ENCODE measurements around the gene DLG4.
A peak's percentile ranks its signal among the peaks of the same experiment; 100 is the strongest.
"Not testable (repeated sequence)": the region's sequence is repeated elsewhere in the genome, so short reads cannot be mapped to it uniquely, and the experiment has no call there.

The DLG4 gene

DNA sequence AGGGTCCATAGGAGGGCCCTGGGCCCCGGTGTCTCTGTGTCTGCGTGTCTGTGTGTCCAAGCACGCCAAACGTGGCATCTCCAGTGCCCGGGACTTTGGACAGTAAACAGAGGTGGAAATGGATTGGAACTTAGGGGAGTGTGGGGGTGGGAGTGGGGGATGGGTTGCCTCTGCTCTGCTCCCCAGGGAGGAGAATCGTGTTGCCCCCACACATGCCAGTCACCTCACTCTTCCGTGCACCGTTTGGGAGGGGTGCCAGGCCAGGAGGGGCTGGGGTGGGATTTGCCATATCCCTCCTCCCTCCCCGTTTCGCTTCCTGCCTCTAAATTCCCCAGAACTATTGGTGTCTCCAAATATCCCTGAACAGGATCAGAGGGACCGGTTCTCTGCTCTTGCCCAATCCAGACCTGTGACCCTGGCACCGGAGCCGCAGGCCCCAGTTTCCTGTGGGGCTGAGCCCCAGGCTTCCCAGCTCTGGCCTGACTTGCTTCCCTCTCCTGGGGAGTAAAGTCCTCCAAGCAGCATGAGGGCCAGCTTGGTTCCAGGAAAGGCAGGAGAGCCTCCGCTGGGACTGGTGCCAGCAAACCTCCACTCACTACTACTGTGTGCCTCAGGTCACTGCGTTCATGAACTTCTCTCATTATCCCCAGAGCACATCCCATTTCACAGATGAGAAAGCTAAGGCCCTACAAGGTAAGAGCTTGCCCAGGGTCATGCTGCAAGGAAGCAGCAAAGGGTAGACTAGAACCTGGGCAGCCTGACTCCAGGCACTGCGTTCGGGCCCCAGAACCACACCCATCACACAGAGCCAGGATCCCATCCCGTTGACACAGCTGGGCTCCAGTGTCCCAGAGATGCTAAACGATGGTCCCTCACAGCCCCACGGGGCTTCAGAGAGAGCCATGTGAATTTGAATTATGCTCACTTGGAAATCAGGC lies 40.0 kb downstream of the DLG4 start, which contains the start of gene ASGR1:
Gene ASGR1, minus strand, starts transcription at position 54 of the 938 bp plus-strand sequence. CDS start 807 bp downstream, outside the sequence.
- no peak for DNase-seq

DNA sequence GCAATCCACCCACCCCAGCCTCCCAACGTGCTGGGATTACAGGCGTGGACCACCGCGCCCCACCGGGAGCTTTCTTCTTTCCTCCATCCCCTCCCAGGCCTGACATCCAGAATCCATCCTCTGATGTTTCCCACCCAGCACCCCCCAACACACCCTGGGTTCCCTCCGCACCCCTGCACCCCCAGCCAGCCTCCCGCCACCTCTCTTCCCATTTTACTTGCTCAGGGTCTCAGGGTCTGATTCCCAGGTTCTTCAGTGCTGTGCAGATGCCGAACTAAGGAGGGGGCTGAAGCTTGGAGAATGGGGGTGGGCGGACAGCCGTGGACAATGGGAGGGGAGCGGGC lies 40.7 kb downstream of the DLG4 start:
- DNase-seq, result no peak

DNA sequence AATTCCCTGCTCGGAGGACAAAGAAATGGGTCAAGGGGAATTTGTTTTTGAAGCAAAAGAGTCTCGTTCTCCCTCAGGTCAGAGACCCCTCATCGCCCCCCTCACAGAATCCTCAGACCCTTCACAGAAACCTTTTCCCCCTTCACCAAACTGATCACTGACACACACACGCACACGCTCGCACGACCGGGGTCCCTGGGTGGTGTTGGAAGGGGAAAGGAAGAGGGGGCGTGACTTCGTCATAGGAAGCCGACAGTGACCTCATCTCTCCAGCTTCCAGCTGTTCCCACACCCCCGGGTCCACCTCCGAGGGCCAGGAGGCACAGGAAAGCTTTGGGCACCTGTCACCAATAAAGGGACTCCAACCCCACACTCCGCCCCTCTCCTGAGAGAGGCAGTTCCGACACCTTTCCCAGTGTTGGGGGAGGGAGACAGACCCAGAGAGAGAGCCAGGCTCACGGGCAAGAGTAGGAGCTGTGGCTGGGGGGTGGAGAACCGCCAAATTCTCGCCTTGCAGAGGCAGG lies 41.6 kb downstream of the DLG4 start:
- DNase-seq, result no peak

DNA sequence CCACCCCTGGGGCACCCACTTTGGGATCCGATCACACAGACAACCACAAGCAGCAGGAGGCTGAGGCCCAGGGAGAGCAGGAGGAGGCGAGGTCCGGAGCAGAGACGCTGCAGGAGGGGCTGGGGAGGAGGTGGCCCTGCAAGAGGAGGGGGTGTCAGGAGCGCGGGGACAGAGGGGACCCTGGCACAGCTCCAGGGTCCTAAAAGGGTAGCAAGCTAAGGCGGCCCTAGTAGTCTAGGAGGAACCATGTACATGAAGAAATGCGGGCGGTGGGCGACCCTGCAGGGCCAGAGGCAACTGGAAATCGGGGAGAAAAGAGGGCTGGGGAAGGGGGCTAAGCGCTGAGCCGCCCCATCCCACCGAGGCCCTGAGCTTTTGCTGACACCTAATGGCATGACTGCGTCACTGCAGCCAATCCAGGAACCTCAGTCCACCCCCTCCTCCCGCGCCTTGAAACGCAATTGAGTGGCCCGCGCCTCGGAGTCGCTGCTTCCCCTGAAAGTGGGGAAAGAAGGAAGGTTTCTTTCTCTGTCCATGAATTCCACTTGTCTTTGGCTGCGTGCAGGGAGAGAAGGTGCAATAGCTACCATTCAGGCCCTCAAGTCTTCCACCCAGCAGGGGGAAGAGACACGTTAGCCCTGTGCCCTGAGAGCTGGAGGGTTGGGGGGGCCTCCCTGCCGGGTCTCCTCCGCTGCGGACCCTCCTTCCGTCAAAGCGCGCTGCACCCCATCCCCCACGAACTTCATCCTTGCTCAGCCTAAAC lies 42.3 kb downstream of the DLG4 start:
- DNase-seq, result peak; percentile 55

DNA sequence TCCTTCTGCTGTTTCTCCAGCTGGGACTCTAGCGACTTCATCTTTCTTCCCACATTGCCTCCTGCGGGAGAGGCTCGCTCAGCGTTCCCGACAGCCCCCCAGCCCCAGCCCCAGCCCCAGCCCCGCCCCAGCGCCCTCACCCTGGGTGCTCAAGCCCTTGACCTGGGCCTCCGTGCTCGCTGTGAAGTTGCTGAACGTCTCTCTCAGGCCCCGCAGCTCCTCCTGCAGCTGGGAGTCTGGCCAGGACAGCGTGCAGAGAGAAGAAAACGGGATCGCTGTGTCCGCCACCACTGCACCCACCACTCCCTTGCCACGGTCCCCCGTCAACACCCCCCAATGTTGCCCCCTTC lies 42.8 kb downstream of the DLG4 start:
- no peak for DNase-seq

DNA sequence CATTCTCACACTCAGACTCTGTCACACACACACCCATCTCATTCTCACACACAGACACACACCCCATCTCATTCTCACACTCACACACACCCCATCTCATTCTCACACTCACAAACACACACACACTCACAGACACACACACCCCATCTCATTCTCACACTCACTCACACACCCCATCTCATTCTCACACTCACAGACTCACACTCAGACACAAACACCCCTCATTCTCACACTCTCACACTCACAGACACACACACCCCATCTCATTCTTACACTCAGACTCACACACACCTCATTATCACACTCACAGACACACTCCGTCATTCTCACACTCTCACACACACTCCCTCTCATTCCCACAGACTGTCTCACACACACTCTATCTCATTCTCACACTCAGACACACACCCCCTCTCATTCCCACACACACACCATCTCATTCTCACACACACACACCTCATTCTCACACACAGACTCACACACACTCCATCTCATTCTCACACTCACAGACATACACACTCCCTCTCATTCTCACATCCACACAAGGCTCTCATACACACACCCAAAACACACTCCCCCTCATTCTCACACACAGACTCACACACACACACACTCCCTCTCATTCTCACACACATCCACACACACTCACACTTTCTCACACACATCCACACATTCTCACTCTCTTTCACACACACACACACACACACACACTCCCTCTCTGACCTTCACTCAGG lies 43.4 kb downstream of the DLG4 start:
- no peak for DNase-seq

DNA sequence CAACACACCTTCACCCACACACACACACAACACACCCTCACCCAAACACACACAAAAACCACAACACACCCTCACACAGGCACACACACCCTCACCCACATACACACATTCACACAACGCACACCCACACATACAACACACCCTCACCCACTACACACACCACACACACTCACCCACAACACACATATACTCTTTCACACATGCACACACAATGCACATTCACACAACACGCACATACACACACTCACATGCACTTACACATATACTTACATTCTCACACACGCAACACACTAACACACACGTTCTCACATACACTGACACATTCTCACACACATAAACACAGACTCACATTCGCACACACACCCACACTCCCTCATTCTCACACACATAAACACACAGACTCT lies 44.3 kb downstream of the DLG4 start:
- DNase-seq, result no peak

DNA sequence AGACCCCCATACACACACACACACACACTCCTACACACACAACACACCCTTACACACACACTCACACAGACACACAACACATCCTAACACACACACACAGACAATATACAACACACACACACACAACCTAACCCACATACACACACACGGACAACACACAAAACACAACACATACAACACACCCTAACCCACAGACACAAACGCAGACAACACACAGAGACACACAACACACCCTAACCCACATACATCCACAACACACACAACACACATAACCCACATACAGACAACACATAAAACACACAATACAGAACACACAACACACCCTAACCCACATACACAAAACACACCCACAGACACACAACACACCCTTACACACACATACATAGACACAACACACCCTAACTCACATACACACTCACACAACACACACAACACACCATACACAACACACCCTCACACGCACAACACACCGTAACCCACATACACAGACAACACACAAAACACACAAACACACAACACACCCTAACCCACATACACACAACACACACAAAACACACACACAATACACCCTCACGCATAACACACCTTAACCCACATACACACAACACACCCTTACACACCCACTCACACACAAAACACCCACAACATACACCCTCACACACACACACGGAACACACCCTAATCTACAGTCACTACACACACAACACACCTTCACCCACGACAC lies 44.9 kb downstream of the DLG4 start:
- no peak for DNase-seq

DNA sequence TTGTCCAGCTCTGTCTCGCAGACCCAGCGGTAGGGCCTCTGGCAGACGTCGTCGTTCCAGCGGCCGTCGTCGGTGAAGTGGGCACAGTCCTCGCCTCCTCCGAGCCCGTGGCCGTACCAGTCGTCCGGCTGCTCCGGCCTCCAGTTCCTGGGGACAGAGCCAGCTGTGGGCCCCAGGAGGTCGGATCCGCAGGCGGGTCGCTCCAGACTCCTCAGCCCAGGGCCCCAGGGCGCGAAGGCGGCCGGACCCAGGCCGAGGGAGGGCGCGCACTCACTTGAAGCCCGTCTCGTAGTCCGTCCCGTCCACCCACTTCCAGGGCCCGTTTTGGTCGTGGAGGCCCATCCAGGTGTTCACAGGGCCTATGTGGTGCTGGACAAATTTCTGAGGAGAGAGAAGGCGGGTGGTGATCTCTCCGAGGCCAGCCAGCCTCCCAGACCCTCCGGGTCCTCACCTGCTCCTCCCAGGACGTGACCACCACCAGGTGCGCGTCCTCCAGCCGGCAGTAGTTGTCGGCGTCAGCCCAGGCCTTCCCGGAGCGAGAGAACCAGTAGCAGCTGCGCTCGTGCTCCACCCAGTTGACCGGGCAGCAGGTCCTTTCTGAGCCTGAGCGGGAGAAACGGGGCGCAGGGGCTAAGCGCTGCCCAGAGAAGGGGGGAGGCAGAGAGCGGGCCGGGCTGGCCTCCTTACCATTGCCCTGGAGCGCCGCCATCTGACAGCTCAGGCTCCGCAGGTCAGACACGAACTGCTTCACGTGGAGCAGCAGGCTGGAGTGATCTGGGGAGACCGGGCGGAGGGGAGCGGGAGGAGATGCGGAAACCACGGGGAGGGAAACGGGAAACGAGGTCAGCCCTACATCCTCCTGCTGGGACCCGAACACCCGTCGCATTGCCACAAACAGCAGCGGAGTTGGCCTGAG lies 45.7 kb downstream of the DLG4 start:
- no peak for DNase-seq

DNA sequence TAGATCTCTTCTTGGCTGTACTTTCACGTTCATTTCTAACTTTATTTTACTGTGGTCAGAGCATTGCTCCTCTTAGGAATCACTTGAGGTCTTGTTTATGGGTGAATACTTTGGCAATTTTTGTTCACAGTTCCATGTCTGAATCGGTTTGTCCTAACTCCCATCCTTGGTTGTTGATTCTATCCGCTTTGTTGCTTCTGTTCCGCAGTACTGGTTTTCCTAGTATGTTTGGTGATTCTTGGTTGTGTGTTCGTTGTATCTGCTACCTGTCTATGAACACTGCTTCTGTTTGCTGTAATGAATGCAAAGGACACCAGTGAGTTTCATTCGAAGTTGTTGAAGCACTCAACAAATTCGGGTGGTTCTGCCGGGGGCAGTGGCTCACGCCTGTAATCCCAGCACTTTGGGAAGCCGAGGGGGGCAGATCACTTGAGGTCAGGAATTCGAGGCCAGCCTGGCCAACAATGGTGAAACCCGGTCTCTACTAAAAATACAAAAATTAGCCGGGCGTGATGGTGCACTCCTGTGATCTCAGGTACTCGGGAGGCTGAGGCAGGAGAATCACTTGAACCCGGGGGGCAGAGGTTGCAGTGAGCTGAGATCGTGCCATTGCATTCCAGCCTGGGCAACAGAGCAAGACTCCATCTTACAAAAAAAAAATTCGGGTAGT lies 47.0 kb downstream of the DLG4 start:
- DNase-seq, result not testable (repeated sequence)

DNA sequence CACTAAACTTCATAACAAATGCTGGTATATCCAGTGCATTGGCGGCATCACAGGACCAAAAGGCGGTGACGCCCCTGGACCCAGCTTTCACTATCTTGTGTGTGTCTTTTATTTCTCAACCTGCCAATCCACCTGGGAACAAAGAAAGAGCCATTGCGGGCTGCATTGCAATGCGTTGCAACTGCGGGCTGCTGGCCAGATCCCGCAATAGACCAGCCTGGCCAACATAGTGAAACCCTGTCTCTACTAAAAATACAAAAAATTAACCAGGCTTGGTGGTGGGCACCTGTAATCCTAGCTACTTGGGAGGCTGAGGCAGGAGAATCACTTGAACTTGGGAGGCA lies 50.1 kb downstream of the DLG4 start:
- not testable (repeated sequence) for DNase-seq

DNA sequence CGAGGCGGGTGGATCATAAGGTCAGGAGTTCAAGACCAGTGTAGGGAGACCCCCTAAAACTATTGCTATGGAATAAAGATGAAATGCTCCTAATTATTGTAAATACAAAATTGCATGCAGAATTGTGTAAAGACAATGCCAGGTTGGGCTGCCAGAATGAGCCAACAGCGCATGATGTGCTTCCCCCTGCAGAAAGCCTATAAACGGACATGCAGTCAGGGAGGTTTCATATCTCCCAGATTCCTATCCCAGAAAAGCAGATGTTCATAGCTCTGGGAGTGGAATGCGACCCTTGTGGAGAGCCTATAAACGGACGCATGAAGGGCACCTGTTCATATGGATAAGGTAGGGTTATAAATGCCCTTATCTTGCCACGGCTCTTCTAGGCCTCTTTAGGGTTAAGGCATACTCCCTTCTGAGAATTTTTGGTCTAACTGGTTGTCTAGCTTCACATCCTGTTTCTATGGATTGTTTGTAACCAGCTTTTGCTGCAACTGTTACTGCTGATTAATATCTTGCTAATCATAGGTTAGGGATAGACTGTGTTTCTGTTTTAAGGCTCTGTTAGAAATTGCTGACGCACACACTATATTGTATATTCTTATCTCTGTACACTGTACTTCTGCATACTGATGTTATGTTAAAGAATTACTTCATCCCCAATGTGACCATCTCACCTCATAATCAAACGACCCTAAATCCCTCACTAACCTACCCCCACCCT lies 50.6 kb downstream of the DLG4 start:
- DNase-seq, result not testable (repeated sequence)

DNA sequence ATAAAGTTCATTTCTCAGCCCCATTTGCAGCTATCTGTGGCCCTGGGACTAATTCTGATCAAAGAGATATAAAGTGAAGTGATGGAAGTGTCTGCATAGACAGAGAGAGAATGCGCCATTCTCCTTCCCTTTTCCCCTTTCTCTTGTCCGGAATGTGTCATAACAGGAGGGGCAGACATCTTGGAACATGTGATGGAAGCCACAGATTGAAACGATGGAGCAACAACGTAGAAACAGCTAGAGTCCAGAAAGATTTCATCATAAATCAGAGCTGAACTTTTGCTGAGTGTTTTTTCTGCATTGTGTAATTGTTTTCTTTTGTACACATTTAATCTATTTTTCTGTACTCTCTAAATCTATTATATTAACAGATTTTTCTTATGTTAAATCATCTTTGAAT lies 51.8 kb downstream of the DLG4 start:
- no peak for DNase-seq

DNA sequence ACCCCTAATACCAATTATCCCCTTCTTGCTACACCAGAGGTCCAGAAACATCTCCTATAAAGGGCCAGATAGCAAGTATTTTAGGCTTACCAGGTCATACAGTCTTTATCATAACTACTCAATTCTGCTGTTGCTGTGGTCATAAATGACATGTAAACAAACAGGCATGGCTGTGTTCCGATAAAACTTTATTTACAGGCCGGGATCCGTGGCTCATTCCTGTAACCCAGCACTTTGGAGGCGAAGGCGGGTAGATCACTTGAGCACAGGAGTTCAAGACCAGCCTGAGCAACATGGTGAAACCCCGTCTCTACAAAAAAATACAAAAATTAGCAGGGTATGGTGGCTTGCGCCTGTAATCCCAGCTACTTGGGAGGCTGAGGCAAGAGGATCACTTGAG lies 52.8 kb downstream of the DLG4 start:
- DNase-seq, result no peak

DNA sequence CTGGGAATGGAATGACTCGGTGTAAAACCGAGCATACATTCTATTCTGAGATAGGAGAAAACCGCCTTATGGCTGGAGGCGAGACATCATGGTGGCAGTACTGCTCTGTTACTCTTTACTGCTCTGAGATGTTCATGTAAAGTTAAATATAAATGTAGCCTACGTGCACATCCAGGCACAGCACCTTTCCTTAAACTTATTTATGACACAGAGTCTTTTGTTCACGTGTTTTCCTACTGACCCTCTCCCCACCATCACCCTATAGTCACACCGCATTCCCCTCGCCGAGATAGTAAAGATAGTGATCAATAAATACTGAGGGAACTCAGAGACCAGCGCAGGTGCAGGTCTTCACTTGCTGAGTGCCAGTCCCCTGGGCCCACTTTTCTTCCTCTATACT lies 60.1 kb downstream of the DLG4 start:
- DNase-seq, result not testable (repeated sequence)

DNA sequence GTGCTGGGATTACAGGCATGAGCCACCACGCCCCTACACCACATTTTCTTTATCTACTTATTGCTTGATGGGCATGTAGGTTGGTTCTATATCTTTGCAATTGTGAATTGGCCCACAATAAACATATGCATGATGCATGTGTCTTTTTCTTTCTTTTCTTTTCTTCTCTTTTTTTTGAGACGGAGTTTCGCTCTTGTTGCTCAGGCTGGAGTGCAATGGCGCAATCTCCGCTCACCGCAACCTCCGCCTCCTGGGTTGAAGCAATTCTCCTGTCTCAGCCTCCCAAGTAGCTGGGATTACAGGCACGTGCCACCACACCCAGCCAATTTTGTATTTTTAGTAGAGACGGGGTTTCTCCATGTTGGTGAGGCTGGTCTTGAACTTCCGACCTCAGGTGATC lies 61.2 kb downstream of the DLG4 start:
- not testable (repeated sequence) for DNase-seq

DNA sequence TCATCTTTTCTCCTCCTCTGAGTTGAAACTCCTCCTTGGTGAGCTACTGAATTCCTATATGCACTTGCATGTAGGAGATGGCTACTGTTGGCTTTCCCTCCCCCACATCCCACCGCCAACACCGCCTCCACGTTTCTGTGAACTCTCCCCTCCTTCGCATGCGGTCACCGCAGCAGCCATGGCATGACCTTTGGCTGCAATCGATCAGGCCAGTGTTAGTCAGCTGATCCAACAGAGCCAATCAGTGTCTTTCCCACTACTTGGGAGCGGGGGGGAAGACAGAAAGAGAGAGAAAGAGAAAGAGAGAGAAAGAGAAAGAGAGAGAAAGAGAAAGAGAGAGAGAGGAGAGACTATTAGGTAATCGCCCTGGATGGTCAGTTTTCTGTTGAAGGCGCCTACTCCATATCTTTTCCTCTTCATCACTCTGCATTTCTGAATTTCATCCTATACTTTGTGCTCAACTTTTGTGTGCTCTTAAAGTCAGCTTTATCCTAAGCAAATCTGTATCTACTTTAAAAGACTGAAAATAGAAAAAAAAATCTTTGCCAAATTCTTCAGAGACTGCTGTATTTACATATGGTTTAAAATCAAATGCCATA lies 63.2 kb downstream of the DLG4 start:
- DNase-seq, result no peak

DNA sequence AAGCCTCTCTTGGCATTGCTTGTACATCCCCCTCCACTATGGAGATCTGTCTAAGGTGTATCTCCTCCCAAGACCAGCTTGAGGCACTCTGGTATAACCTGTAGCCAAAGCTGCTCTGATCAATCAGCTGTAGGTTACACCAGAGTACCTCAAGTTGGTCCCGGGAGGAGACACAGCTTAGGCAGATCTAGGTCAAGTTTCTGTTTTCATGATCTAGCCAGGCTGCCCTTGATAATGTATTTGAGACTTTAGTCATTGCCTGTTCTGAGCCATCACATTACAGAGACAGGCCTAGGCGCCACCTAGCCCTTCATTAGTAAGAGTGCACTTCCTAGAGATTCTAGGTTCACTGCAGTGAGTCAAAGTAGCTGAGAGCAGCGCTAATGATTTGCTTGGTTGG lies 71.9 kb downstream of the DLG4 start:
- no peak for DNase-seq

DNA sequence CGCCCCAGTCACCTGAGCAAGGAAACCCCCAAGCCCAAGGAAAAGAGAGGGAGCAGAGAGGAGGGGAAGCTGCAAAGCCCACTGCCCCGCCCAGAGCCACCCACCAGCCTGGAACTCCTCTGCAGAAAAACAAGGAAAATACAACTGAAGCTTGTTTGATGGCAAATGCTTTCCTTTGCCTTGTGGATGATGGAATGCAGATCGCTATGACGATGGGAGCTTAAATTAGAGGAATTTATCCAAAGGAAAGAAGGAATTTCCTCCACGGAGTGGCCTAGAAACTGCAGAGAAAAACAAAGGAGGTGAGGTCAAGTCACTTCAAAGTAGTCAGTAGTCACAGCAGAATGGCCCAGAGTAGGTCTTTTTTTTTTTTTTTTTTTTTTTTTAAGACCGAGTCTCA lies 73.5 kb downstream of the DLG4 start:
- DNase-seq, result no peak

DNA sequence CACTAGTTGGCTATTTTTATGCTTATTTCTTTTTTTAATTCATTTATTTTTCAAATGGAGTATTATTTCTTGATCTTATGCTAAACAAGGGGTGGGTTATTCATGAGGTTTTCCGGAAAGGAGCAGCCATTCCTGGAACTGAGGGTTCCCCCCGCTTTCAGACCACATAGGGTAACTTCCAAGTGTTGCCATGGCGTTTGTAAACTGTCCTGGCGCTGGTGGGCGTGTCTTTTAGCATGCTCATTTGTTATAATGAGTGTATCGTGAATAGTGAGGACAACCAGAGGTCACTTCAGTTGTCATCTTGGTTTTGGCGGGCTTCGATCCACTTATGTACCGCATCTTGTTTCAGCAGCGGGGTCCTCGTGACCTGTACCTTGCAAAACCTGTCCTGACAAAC lies 75.4 kb downstream of the DLG4 start:
- no peak for DNase-seq
